ENCODE measurements around the gene PCNX4.

GRCh38 chr14:60090864-60091519 lies 731 bp upstream of the PCNX4 start:
- TF ChIP-seq CTCF (conservative IDR thresholded peaks at IDR 0.05): no peak
- no peak for TF ChIP-seq EZH2 (IDR thresholded peaks at IDR 0.05; ENCODE audit: low read depth)

Data from PC-9 (cell line).